ENCODE data around the gene PEPD.
"Not testable (repeated sequence)": the region's sequence is repeated elsewhere in the genome, so short reads cannot be mapped to it uniquely, and the experiment has no call there.

Gene PEPD

DNA sequence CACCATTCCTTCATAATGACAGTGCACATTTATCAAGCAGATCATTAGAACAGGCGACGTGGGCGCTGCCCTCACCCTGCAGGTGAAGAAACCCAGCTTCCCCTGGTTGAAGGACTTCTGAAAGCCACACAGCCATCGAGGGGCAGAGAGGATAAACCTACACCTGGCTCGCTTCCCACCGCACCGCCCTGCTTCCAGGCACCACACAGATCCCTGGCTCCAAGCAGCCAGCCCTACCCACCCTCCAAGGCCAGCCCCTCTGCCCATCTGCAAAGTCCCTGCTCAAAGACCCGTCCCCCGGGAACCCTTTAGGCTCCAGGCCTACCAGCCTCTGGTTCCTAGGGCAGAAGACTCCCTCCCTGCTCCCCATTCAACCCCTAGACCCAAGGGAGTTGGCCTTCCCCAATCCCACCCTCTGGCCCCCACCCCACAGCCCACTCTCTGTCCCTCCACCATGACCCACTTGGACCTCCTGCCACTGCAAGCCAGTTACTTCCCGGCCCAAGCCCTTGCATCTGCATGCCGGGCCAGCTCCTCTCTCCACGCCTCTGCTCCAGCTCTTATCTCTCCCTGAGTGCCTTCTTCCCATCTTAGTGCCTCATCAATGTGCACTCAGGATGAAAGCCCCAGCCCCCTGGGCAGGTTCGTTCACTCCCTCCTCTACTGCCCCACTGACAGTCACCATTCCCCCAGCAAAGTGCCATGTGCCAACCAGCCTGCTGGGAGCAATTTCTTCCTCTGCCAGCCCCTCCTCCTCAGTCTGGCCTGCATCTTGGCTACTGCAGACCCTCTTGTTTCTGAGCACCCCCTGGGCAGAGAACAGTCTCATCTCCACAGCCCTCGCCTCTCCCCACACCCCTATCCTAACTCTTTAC lies 28.0 kb downstream of the PEPD start:
- DNase-seq = no peak
- TF ChIP-seq, protein P1, sequence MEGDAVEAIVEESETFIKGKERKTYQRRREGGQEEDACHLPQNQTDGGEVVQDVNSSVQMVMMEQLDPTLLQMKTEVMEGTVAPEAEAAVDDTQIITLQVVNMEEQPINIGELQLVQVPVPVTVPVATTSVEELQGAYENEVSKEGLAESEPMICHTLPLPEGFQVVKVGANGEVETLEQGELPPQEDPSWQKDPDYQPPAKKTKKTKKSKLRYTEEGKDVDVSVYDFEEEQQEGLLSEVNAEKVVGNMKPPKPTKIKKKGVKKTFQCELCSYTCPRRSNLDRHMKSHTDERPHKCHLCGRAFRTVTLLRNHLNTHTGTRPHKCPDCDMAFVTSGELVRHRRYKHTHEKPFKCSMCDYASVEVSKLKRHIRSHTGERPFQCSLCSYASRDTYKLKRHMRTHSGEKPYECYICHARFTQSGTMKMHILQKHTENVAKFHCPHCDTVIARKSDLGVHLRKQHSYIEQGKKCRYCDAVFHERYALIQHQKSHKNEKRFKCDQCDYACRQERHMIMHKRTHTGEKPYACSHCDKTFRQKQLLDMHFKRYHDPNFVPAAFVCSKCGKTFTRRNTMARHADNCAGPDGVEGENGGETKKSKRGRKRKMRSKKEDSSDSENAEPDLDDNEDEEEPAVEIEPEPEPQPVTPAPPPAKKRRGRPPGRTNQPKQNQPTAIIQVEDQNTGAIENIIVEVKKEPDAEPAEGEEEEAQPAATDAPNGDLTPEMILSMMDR (IDR thresholded peaks at IDR 0.05) = no peak
- H3K9me3 ChIP-seq = no peaks in the 10 kb centered on the region
- no peaks in the 10 kb centered on the region for H3K27me3 ChIP-seq
- H3K4me1 ChIP-seq = no peaks in the 10 kb centered on the region
- peaks cover 6 to 42% (median 17%) of the 10 kb centered on the region in 3 donors for H3K36me3 ChIP-seq
- H3K4me3 ChIP-seq = no peak overlapping the region
- intact Hi-C loops (cut with DNase I; ENCODE audit: low total_unique reads) = no loop called here
- no peak overlapping the region for H3K27ac ChIP-seq

DNA sequence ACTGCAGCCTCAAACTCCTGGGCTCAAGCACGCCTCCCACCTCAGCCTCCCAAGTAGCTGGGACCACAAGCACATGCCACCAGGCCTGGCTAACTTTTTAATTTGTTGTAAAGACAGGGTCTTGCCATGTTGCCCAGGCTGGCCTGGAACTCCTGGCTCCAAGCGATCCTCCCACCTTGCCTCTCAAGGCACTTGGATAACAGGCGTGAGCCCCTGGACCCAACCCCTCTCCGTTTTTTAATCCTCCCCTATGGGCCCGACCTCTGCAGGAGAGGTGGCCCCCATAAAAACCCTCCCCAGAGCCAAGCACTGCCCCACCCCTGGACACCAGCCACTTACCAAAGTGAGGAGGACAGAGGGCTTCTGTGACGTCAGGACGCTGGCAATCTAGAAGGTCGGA lies 28.6 kb downstream of the PEPD start:
- H3K4me3 ChIP-seq = no peak overlapping the region

DNA sequence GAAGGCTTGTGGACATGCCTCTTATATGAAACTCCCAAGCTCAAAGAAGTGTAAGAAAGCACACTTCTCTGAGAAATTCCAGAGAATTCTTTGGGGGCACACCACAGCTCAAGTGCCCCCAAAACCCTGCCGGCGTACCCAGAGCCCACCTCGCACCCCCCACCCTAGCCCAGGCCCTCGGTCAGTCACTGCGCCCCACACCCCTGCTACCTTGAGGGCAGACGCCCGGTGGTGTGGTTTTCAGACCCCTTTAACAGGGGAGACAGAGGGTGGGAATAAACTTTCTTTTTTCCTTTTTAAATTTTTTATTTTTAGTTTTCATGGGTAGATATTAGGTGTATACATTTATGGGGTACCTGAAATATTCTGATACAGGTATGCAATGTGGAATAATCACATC lies 29.5 kb downstream of the PEPD start:
- intact Hi-C loops (cut with DNase I; ENCODE audit: low total_unique reads) = no loop called here
- DNase-seq = no peak
- H3K4me3 ChIP-seq = no peak overlapping the region
- H3K27me3 ChIP-seq = no peaks in the 10 kb centered on the region
- H3K9me3 ChIP-seq = no peaks in the 10 kb centered on the region
- H3K27ac ChIP-seq = no peak overlapping the region
- TF ChIP-seq, protein P1 (IDR thresholded peaks at IDR 0.05) = no peak
- no peaks in the 10 kb centered on the region for H3K4me1 ChIP-seq
- peaks cover 6 to 42% (median 24%) of the 10 kb centered on the region in 3 donors for H3K36me3 ChIP-seq

More for the DNA sequence above, 28.6 kb downstream of the PEPD start:
- Histone ChIP-seq H3K9me3 (no peaks in the 10 kb centered on the region), H3K4me1 (no peaks in the 10 kb centered on the region), H3K27ac (no peak overlapping the region), H3K27me3 (no peaks in the 10 kb centered on the region), H3K36me3 (peaks cover 6 to 42% (median 22%) of the 10 kb centered on the region in 3 donors)
- TF ChIP-seq, protein P1 (IDR thresholded peaks at IDR 0.05) = no peak
- DNase-seq = no peak
- intact Hi-C loops (cut with DNase I; ENCODE audit: low total_unique reads) = no loop called here

DNA sequence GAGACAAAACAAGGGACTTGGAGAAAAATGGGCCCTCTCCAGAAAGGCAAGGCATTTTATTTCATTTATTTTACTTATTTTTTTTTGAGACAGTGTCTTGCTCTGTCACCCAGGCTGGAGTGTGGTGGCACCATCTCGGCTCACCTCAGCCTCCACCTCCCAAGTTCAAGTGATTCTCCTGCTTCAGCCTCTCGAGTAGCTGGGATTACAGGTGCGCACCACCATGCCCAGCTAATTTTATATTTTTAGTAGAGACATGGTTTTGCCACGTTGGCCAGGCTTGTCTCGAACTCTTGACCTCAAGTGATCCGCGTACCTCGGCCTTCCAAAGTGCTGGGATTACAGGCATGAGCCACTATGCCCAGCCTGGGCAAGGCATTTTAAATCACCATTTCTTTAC lies 31.0 kb downstream of the PEPD start:
- DNase-seq = peak in 1 of 2 donors; percentile 23

DNA sequence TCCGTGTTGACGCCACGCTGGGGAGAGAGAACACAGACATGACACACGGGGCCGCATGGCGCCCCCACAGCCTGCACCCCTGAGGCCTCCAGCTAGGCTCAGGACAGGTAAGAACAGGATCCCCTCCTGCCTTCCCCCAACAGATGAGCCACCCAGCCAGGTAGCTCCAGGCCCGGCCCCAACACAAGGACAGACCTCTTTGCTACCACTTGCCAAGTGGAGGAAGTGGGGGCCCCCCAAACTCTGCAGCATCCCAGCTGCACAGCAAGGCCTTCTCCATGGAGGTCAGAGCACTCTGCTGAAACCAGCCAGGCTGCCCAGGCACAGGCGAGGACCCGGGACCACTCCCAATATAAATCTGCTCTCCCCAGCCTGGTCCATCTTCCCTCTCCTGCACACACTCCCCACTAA lies 31.5 kb downstream of the PEPD start:
- Histone ChIP-seq H3K9me3 (no peaks in the 10 kb centered on the region), H3K36me3 (peaks cover 6 to 40% (median 27%) of the 10 kb centered on the region in 3 donors), H3K27ac (no peak overlapping the region), H3K27me3 (no peaks in the 10 kb centered on the region), H3K4me1 (no peaks in the 10 kb centered on the region), H3K4me3 (no peak overlapping the region)
- peak in 1 of 2 donors; percentile 51 for DNase-seq
- TF ChIP-seq, protein P1 (IDR thresholded peaks at IDR 0.05) = no peak
- intact Hi-C loops (cut with DNase I; ENCODE audit: low total_unique reads) = no loop called here

More for the DNA sequence above, 31.0 kb downstream of the PEPD start:
- H3K27ac ChIP-seq; H3K4me3 ChIP-seq; H3K9me3 ChIP-seq; H3K4me1 ChIP-seq; intact Hi-C loops (cut with DNase I; ENCODE audit: low total_unique reads); H3K27me3 ChIP-seq: not testable (repeated sequence)
- H3K36me3 ChIP-seq = peaks cover 6 to 37% (median 24%) of the 10 kb centered on the region in 3 donors

DNA sequence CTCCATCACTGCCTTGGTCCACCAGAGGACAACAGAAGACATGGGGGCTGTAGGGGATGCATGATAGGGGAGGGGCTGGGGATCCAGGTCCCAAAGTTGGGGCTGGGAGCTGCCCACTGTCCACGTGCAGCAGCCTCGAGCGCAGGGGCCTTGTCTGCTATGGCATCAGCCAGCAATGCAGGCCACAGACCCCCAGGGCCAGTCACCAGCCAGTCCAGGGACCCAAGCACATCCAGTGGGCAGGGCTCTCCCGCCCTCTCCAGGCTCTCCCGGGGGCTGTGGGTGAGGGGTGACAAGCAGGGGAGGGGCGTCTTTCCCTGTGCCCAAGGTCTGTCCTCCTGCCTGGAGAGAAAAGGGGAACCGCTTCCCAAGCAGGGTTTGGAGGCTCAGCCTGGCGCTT lies 32.8 kb downstream of the PEPD start:
- intact Hi-C loops (cut with DNase I; ENCODE audit: low total_unique reads) = no loop called here
- TF ChIP-seq, protein P1 (IDR thresholded peaks at IDR 0.05) = no peak
- peaks cover 0 to under 1% (median 0%) of the 10 kb centered on the region in 3 donors for H3K9me3 ChIP-seq
- no peaks in the 10 kb centered on the region for H3K27me3 ChIP-seq
- H3K36me3 ChIP-seq = peaks cover 15 to 51% (median 35%) of the 10 kb centered on the region in 3 donors
- no peak overlapping the region for H3K4me3 ChIP-seq
- peak in 1 of 2 donors; percentile 45 for DNase-seq
- no peak overlapping the region for H3K27ac ChIP-seq
- H3K4me1 ChIP-seq = no peaks in the 10 kb centered on the region
